HCT116 (cell line): ENCODE measurements around the gene GTF2H4.

ENCODE experiments used
- CBX3 ChIP-seq: IDR thresholded peaks from 2 replicates; pipeline ENCODE4 v1.6.1; 2012; ENCODE audit warnings: low read depth
- EZH2phosphoT487 ChIP-seq: fragments of 200-600 bp; IDR thresholded peaks from 2 replicates; pipeline ENCODE4 v1.6.1; 2018; ENCODE audit warnings: antibody characterized with exemption, borderline replicate concordance
- POLR2A ChIP-seq: IDR thresholded peaks from 2 replicates; pipeline ENCODE4 v1.7.0; 2011; ENCODE audit warnings: borderline replicate concordance; ENCODE audit not compliant: insufficient read depth, insufficient read length; ENCODE audit errors: extremely low read depth
- POLR2AphosphoS5 ChIP-seq: IDR thresholded peaks from 2 replicates; pipeline ENCODE4 v1.6.1; 2011; ENCODE audit warnings: mild to moderate bottlenecking, low read depth, low read length, moderate library complexity
- TF ChIP-seq, protein P1 (sequence below), 3 experiments: fragments of 200-600 bp in 1 of 3; sonication (generic) in 1 of 3; IDR thresholded peaks in 2 of 3; conservative IDR thresholded peaks in 1 of 3; 2 replicates each; pipeline ENCODE4 v1.5.1; 2012 to 2017; ENCODE audit warnings: low read depth in 2 of 3, low read length in 2 of 3, antibody characterized with exemption in 1 of 3, borderline replicate concordance in 1 of 3, control low read depth in 1 of 3, mild to moderate bottlenecking in 1 of 3, mixed read lengths in 1 of 3, mixed run types in 1 of 3, moderate library complexity in 1 of 3; ENCODE audit not compliant: insufficient read depth in 1 of 3
- TF ChIP-seq, protein P2 (sequence below): IDR thresholded peaks from 2 replicates; pipeline ENCODE4 v1.6.1; 2012
- TF ChIP-seq, protein P3 (sequence below): IDR thresholded peaks from 2 replicates; pipeline ENCODE4 v1.6.1; 2012; ENCODE audit warnings: low read depth

DNA sequence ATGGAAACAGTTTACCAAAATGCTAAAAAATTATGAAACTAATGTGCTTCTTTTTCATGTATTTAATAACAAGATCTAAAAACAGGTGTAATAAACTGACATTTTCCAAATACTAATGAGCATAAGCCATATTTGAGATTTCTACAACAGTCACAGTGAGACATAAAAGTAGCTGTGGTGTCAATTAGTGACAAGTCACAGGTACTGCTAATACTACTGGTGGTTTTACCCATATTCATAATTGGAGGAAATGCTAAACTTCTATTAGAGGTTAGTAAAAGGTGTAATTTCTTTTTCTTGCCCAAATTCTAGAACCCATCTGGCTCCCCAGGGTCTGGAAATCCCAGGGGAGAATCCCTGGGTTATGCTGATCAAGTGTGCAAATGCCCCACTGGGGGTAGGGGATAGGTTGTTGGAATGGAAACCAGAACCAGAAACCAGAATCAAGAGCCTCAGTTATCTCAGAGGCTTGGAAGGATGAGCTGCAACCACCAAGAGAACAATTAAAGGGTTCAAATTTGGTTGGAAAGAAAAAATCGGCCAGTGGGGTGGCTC, 7.1 kb upstream of the GTF2H4 start:
- no peak for TF ChIP-seq POLR2A
- TF ChIP-seq, protein P1, sequence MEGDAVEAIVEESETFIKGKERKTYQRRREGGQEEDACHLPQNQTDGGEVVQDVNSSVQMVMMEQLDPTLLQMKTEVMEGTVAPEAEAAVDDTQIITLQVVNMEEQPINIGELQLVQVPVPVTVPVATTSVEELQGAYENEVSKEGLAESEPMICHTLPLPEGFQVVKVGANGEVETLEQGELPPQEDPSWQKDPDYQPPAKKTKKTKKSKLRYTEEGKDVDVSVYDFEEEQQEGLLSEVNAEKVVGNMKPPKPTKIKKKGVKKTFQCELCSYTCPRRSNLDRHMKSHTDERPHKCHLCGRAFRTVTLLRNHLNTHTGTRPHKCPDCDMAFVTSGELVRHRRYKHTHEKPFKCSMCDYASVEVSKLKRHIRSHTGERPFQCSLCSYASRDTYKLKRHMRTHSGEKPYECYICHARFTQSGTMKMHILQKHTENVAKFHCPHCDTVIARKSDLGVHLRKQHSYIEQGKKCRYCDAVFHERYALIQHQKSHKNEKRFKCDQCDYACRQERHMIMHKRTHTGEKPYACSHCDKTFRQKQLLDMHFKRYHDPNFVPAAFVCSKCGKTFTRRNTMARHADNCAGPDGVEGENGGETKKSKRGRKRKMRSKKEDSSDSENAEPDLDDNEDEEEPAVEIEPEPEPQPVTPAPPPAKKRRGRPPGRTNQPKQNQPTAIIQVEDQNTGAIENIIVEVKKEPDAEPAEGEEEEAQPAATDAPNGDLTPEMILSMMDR (IDR thresholded peaks at IDR 0.05 in 2 of 3, conservative IDR thresholded peaks at IDR 0.05 in 1 of 3; ENCODE audit: borderline replicate concordance in 1 of 3, insufficient read depth in 1 of 3, low read depth in 2 of 3, low read length in 2 of 3): no peak
- no peak for TF ChIP-seq CBX3
- no peak for TF ChIP-seq EZH2phosphoT487
- TF ChIP-seq, protein P2, sequence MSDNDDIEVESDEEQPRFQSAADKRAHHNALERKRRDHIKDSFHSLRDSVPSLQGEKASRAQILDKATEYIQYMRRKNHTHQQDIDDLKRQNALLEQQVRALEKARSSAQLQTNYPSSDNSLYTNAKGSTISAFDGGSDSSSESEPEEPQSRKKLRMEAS: no peak
- no peak for TF ChIP-seq POLR2AphosphoS5
- TF ChIP-seq, protein P3, sequence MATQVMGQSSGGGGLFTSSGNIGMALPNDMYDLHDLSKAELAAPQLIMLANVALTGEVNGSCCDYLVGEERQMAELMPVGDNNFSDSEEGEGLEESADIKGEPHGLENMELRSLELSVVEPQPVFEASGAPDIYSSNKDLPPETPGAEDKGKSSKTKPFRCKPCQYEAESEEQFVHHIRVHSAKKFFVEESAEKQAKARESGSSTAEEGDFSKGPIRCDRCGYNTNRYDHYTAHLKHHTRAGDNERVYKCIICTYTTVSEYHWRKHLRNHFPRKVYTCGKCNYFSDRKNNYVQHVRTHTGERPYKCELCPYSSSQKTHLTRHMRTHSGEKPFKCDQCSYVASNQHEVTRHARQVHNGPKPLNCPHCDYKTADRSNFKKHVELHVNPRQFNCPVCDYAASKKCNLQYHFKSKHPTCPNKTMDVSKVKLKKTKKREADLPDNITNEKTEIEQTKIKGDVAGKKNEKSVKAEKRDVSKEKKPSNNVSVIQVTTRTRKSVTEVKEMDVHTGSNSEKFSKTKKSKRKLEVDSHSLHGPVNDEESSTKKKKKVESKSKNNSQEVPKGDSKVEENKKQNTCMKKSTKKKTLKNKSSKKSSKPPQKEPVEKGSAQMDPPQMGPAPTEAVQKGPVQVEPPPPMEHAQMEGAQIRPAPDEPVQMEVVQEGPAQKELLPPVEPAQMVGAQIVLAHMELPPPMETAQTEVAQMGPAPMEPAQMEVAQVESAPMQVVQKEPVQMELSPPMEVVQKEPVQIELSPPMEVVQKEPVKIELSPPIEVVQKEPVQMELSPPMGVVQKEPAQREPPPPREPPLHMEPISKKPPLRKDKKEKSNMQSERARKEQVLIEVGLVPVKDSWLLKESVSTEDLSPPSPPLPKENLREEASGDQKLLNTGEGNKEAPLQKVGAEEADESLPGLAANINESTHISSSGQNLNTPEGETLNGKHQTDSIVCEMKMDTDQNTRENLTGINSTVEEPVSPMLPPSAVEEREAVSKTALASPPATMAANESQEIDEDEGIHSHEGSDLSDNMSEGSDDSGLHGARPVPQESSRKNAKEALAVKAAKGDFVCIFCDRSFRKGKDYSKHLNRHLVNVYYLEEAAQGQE: no peak
